OCI-LY7 (cell line): ENCODE data around the gene SFT2D2.

Experiments used
- CTCF ChIP-seq: fragments of 200-600 bp; sonication (generic); conservative IDR thresholded peaks from 2 replicates; pipeline ENCODE4 v1.5.1; 2014; ENCODE audit warnings: mild to moderate bottlenecking, antibody characterized with exemption, low read length, moderate library complexity, mixed read lengths
- EZH2phosphoT487 ChIP-seq: fragments of 200-600 bp; sonication (generic); IDR thresholded peaks from 2 replicates; pipeline ENCODE4 v1.6.1; 2018; ENCODE audit warnings: low read depth, borderline replicate concordance, mild to moderate bottlenecking, mixed run types, antibody characterized with exemption, low read length, moderate library complexity, mixed read lengths

GRCh38 chr1:168210312-168210711 is 15.5 kb upstream of the SFT2D2 start:
- TF ChIP-seq CTCF: no peak
- no peak for TF ChIP-seq EZH2phosphoT487
